ENCODE data around the gene PAM.

DNA sequence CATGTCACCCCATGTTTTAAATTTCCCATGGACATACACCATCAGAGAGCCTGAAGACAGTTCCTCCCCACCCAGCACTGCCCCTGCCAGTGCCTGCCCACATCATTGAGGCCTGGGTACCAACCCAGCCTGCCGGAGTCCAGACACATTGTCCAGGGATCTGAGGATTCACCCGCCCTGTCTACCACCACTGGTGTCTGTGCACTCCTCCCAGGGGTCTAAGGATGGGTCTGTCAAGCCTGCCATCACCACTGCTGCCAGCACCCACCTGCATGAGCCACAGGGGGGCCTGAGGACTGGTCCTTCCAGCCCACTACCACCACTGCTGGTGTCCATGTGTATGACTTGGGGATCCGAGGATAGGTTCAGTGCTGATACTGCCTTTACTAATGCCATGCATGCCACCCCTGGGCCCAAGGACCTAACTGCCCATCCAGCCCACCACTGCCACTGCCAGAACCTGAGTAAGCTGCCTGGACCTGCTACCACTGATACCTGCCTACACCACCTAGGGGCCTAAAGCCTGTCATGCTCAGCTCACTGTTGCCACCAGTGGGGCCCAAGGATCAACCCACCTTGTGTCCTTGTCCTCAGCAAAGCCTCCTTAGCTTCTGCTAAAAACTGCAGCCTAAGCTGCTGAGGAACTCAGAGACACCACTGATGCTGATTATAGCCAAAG, 227.0 kb downstream of the PAM start:
- TF ChIP-seq CTCF (conservative IDR thresholded peaks at IDR 0.05; ENCODE audit: low read depth, low read length) = no peak
- TF ChIP-seq EZH2phosphoT487 (IDR thresholded peaks at IDR 0.05; ENCODE audit: borderline replicate concordance, low read length) = no peak

Data from PC-3 (cell line).